Activated naive CD4-positive, alpha-beta T cell treated with anti-CD3 and anti-CD28 coated beads, Interleukin-2, amount 50 U/mL, for 72 hours (primary cell): Measurements from ENCODE around the gene OR6M1. TPM values are rescaled to one million over a fixed set of nuclear protein-coding genes. Genes with fewer than 3 reads are reported as not detected.

Experiments used
- total RNA-seq, 2 donors: library from RNA; stranded (reverse); gene quantifications; one replicate each; pipeline ENCODE4 v1.2.3, GENCODE V29; 2022

The OR6M1 gene
- total RNA-seq, 2 donors from 2014 or later = not detected

Other genes with a start within 250 kb of the OR6M1 start
- gene SCN3B, start 151.7 kb downstream of the OR6M1 start, total RNA-seq = under 1 TPM in 1 of 2 donors, not detected in 1; 0.06 TPM
- 10 to 100 TPM in 1 of 2 donors, 1 to 10 TPM in 1; 6.9 to 12.2 TPM for gene ZNF202, start 64.7 kb downstream of the OR6M1 start, total RNA-seq
- gene OR6X1, start 51.8 kb downstream of the OR6M1 start, total RNA-seq = not detected
- gene TMEM225, start 79.3 kb upstream of the OR6M1 start, total RNA-seq = not detected
- not detected for gene OR8D4, start 95.8 kb upstream of the OR6M1 start, total RNA-seq
- not detected for gene OR4D5, start 133.3 kb upstream of the OR6M1 start, total RNA-seq
- gene OR6T1, start 137.5 kb upstream of the OR6M1 start, total RNA-seq = not detected
- gene OR10S1, start 171.4 kb upstream of the OR6M1 start, total RNA-seq = not detected
- not detected for gene OR10G6, start 188.8 kb upstream of the OR6M1 start, total RNA-seq
- gene OR10G4, start 206.6 kb upstream of the OR6M1 start, total RNA-seq = not detected
- not detected for gene OR10G9, start 216.7 kb upstream of the OR6M1 start, total RNA-seq
- gene OR10G8, start 220.4 kb upstream of the OR6M1 start, total RNA-seq = not detected
- gene OR10G7, start 235.0 kb upstream of the OR6M1 start, total RNA-seq = not detected